Daoy (cell line): ENCODE measurements around the gene FAM200A. TPM values are rescaled to one million over a fixed set of nuclear protein-coding genes. Genes with fewer than 3 reads are reported as not detected.
"Not testable (repeated sequence)": the region's sequence is repeated elsewhere in the genome, so short reads cannot be mapped to it uniquely, and the experiment has no call there.

Source experiments
- DNase-seq: peaks from one replicate; pipeline ENCODE4 v3.0.0-alpha.2; 2015; ENCODE audit warnings: low read depth
- total RNA-seq: library from RNA; depleted of rRNA; stranded (reverse); fragments of >200 nt; shearing (Covaris generic); gene quantifications from 2 replicates; pipeline ENCODE4 v1.2.3, GENCODE V29; 2014; rRNA removed

FAM200A gene
- total RNA-seq: 18.7 and 22.4 TPM in 2 replicates

- peak; percentile 97 for DNase-seq
Measured at GRCh38 chr7:99551767-99552463, at the start of gene FAM200A. TSS of gene FAM200A (minus strand) at chr7:99552114. CDS start at chr7:99548407, 3,707 bp downstream.

- DNase-seq: no peak
Measured at GRCh38 chr7:99599836-99600235, 47.9 kb upstream of the FAM200A start.

GRCh38 chr7:99597762-99598501, 46.0 kb upstream of the FAM200A start, which contains the start of gene TMEM225B:
TSS of gene TMEM225B (plus strand) at chr7:99598267. CDS start at chr7:99604389, 6,122 bp downstream.
- no peak for DNase-seq

- DNase-seq: no peak
Measured at GRCh38 chr7:99596408-99596955, 44.6 kb upstream of the FAM200A start.

- DNase-seq: no peak
Measured at GRCh38 chr7:99594948-99595745, 43.2 kb upstream of the FAM200A start.

GRCh38 chr7:99588868-99589267, 37.0 kb upstream of the FAM200A start:
- no peak for DNase-seq

GRCh38 chr7:99580778-99581332, 28.9 kb upstream of the FAM200A start:
- not testable (repeated sequence) for DNase-seq

GRCh38 chr7:99579956-99580777, 28.3 kb upstream of the FAM200A start:
- DNase-seq: peak; percentile 72

GRCh38 chr7:99579281-99579955, 27.5 kb upstream of the FAM200A start:
- no peak for DNase-seq

GRCh38 chr7:99576251-99576650, 24.3 kb upstream of the FAM200A start:
- no peak for DNase-seq

- no peak for DNase-seq
Measured at GRCh38 chr7:99573257-99573656, 21.3 kb upstream of the FAM200A start.

- DNase-seq: no peak
Measured at GRCh38 chr7:99571768-99572167, 19.9 kb upstream of the FAM200A start.

GRCh38 chr7:99568770-99569169, 16.9 kb upstream of the FAM200A start:
- not testable (repeated sequence) for DNase-seq

- DNase-seq: peak; percentile 92
Measured at GRCh38 chr7:99563650-99564049, 11.7 kb upstream of the FAM200A start.

- peak; percentile 99 for DNase-seq
Measured at GRCh38 chr7:99562832-99563231, 10.9 kb upstream of the FAM200A start.

GRCh38 chr7:99562114-99562784, 10.3 kb upstream of the FAM200A start:
- no peak for DNase-seq

- no peak for DNase-seq
Measured at GRCh38 chr7:99561737-99562051, 9.8 kb upstream of the FAM200A start.

GRCh38 chr7:99560834-99561736, 9.2 kb upstream of the FAM200A start:
- DNase-seq: no peak
